Progenitor cell of endocrine pancreas (in vitro differentiated cells): Measurements from ENCODE around the gene TRPM4. TPM values are rescaled to one million over a fixed set of nuclear protein-coding genes. Genes with fewer than 3 reads are reported as not detected.

Experiments used
- DNase-seq: peaks from one replicate; pipeline ENCODE4 v3.0.0; 2021; ENCODE audit warnings: low spot score; ENCODE audit not compliant: unreplicated experiment
- H3K27ac Mint-ChIP-seq: 2 replicates; pipeline ENCODE4 v1.8.0; 2021; ENCODE audit warnings: mild to moderate bottlenecking, moderate library complexity, mixed read lengths
- H3K27me3 Mint-ChIP-seq: 2 replicates; pipeline ENCODE4 v1.8.0; 2021; ENCODE audit warnings: mixed read lengths
- H3K36me3 Mint-ChIP-seq: 2 replicates; pipeline ENCODE4 v1.8.0; 2022; ENCODE audit warnings: mixed read lengths; ENCODE audit not compliant: insufficient read depth
- H3K4me1 Mint-ChIP-seq: 2 replicates; pipeline ENCODE4 v1.8.0; 2021; ENCODE audit warnings: low read depth, mixed read lengths
- H3K4me3 Mint-ChIP-seq: 2 replicates; pipeline ENCODE4 v1.8.0; 2021; ENCODE audit warnings: low read depth, mild to moderate bottlenecking, moderate library complexity, mixed read lengths
- H3K9me3 Mint-ChIP-seq: 2 replicates; pipeline ENCODE4 v1.8.0; 2021; ENCODE audit warnings: low read depth, mixed read lengths
- CTCF ChIP-seq: fragments of 200-600 bp; sonication (generic); IDR thresholded peaks from one replicate; pipeline ENCODE4 v1.5.0; 2021; ENCODE audit warnings: antibody characterized with exemption, mild to moderate bottlenecking; ENCODE audit not compliant: unreplicated experiment
- total RNA-seq: library from RNA; stranded (reverse); gene quantifications from 2 replicates; pipeline ENCODE4 v1.2.1, GENCODE V29; 2021

The TRPM4 gene
- total RNA-seq, 1 donor from 2014 or later: 16.9 TPM

GRCh38 chr19:49210108-49210900, 52.7 kb downstream of the TRPM4 start:
- H3K9me3 Mint-ChIP-seq: no peaks in the 10 kb centered on the region
- peak; percentile 21 for DNase-seq
- H3K4me1 Mint-ChIP-seq: peaks cover 9% of the 10 kb centered on the region
- H3K36me3 Mint-ChIP-seq: no peaks in the 10 kb centered on the region
- peaks cover 4% of the 10 kb centered on the region for H3K27me3 Mint-ChIP-seq
- peak overlapping the region; percentile 65 for H3K4me3 Mint-ChIP-seq
- H3K27ac Mint-ChIP-seq: no peak overlapping the region
- TF ChIP-seq CTCF: peak; percentile 18

- no peak for DNase-seq
- Mint-ChIP-seq H3K4me1 (peaks cover 9% of the 10 kb centered on the region), H3K27me3 (peaks cover 4% of the 10 kb centered on the region), H3K9me3 (no peaks in the 10 kb centered on the region), H3K36me3 (no peaks in the 10 kb centered on the region), H3K4me3 (no peak overlapping the region), H3K27ac (no peak overlapping the region)
- no peak for TF ChIP-seq CTCF
Observed at GRCh38 chr19:49210901-49211451, 53.4 kb downstream of the TRPM4 start.

GRCh38 chr19:49212016-49212701, 54.6 kb downstream of the TRPM4 start:
- Mint-ChIP-seq H3K36me3 (no peaks in the 10 kb centered on the region), H3K4me1 (peaks cover 9% of the 10 kb centered on the region), H3K4me3 (no peak overlapping the region), H3K27ac (no peak overlapping the region), H3K27me3 (peaks cover 4% of the 10 kb centered on the region), H3K9me3 (no peaks in the 10 kb centered on the region)
- DNase-seq: no peak
- no peak for TF ChIP-seq CTCF

- Mint-ChIP-seq H3K36me3 (no peaks in the 10 kb centered on the region), H3K27me3 (peaks cover 8% of the 10 kb centered on the region), H3K4me3 (no peak overlapping the region), H3K9me3 (no peaks in the 10 kb centered on the region), H3K4me1 (peaks cover 6% of the 10 kb centered on the region), H3K27ac (no peak overlapping the region)
- no peak for DNase-seq
- no peak for TF ChIP-seq CTCF
Observed at GRCh38 chr19:49213791-49214190, 56.2 kb downstream of the TRPM4 start.

GRCh38 chr19:49214701-49215100, 57.1 kb downstream of the TRPM4 start:
- no peaks in the 10 kb centered on the region for H3K36me3 Mint-ChIP-seq
- DNase-seq: no peak
- H3K4me3 Mint-ChIP-seq: no peak overlapping the region
- H3K9me3 Mint-ChIP-seq: no peaks in the 10 kb centered on the region
- TF ChIP-seq CTCF: no peak
- H3K4me1 Mint-ChIP-seq: peaks cover 6% of the 10 kb centered on the region
- no peak overlapping the region for H3K27ac Mint-ChIP-seq
- H3K27me3 Mint-ChIP-seq: peaks cover 14% of the 10 kb centered on the region
